B cell (primary cell): Measurements from ENCODE around the gene SDK1. TPM values are rescaled to one million over a fixed set of nuclear protein-coding genes. Genes with fewer than 3 reads are reported as not detected.

ENCODE experiments used
- ATAC-seq: fragments of 200-7000 bp; cut with Tn5 transposase; one replicate; pipeline ENCODE4 v1.10.0; 2021; ENCODE audit warnings: low read depth, mild to moderate bottlenecking, moderate number of reproducible peaks, moderate library complexity
- CTCF ChIA-PET: fragments of 350-600 bp; sonication (Branson Sonifier 250); formaldehyde crosslinking; loops from one replicate; lab custom pipeline; 2021; ENCODE audit warnings: antibody characterized with exemption, inconsistent platforms; lab: Charles Lee
- POLR2A ChIA-PET: fragments of 350-600 bp; sonication (Branson Sonifier 250); formaldehyde crosslinking; loops from one replicate; lab custom pipeline; 2021; ENCODE audit warnings: antibody characterized with exemption; lab: Charles Lee
- DNase-seq: peaks from one replicate; pipeline ENCODE4 v3.0.0; 2013
- H2AFZ ChIP-seq: 2 replicates; pipeline ENCODE4 v1.6.1; 2012; ENCODE audit warnings: mild to moderate bottlenecking, low read depth, low read length; ENCODE audit not compliant: insufficient read depth, poor library complexity, severe bottlenecking
- H3K27ac ChIP-seq, 2 donors: 1 replicate in 1 of 2; 2 replicates in 1 of 2; pipeline ENCODE4 v1.5.1; 2012 to 2013; ENCODE audit warnings: low read length in 2 of 2, mild to moderate bottlenecking in 2 of 2, moderate library complexity in 1 of 2
- H3K27me3 ChIP-seq, 4 experiments: fragments of 200-600 bp in 1 of 4; sonication (generic) in 1 of 4; replicated peaks in 1 of 4; 1 replicate in 2 of 4; 2 replicates in 2 of 4; pipeline versions ENCODE4 v1.6.1 to v1.7.0; 2013 to 2016; ENCODE audit warnings: low read length in 3 of 4, mild to moderate bottlenecking in 2 of 4, mixed read lengths in 1 of 4, moderate library complexity in 1 of 4; ENCODE audit not compliant: insufficient read depth in 4 of 4, control insufficient read depth in 3 of 4; ENCODE audit errors: control extremely low read depth in 1 of 4
- H3K36me3 ChIP-seq, 2 experiments: replicated peaks in 1 of 2; 1 replicate in 1 of 2; 2 replicates in 1 of 2; pipeline versions ENCODE4 v1.6.1 to v1.7.1; 2013; ENCODE audit warnings: low read length in 1 of 2; ENCODE audit not compliant: insufficient read depth in 2 of 2, control insufficient read depth in 1 of 2; ENCODE audit errors: control extremely low read depth in 1 of 2, extremely low read depth in 1 of 2
- H3K4me1 ChIP-seq, 2 donors: fragments of 200-600 bp in 1 of 2; sonication (generic) in 1 of 2; 1 replicate in 1 of 2; 2 replicates in 1 of 2; pipeline versions ENCODE4 v1.5.1 to v1.6.1; 2013 to 2017; ENCODE audit warnings: low read length in 2 of 2; ENCODE audit not compliant: control insufficient read depth in 2 of 2, insufficient read depth in 2 of 2
- H3K4me2 ChIP-seq: replicated peaks from 2 replicates; pipeline ENCODE3; 2012; ENCODE audit warnings: mild to moderate bottlenecking, low read depth, low read length; ENCODE audit not compliant: poor library complexity, severe bottlenecking
- H3K4me3 ChIP-seq, 5 experiments: fragments of 200-600 bp in 1 of 5; sonication (generic) in 1 of 5; 1 replicate in 3 of 5; 2 replicates in 2 of 5; pipeline versions ENCODE4 v1.5.1 to v1.7.0; 2011 to 2016; ENCODE audit warnings: low read length in 4 of 5, mild to moderate bottlenecking in 4 of 5, low read depth in 2 of 5, control low read depth in 1 of 5, moderate library complexity in 1 of 5; ENCODE audit not compliant: insufficient read depth in 1 of 5; ENCODE audit errors: control extremely low read depth in 1 of 5, extremely low read depth in 1 of 5
- H3K79me2 ChIP-seq: fragments of 200-600 bp; sonication (generic); one replicate; pipeline ENCODE4 v1.6.0; 2016; ENCODE audit warnings: low read length; ENCODE audit not compliant: control insufficient read depth, insufficient read depth
- H3K9ac ChIP-seq: fragments of 200-600 bp; sonication (generic); 2 replicates; pipeline ENCODE4 v1.6.1; 2017; ENCODE audit warnings: mild to moderate bottlenecking, low read length, moderate library complexity
- H3K9me3 ChIP-seq, 3 donors: one replicate each; pipeline versions ENCODE4 v1.6.1 to v1.7.1; 2013; ENCODE audit warnings: low read length in 2 of 3; ENCODE audit not compliant: control insufficient read depth in 2 of 3, insufficient read depth in 1 of 3; ENCODE audit errors: control extremely low read depth in 1 of 3
- H4K20me1 ChIP-seq: 2 replicates; pipeline ENCODE4 v1.6.0; 2012; ENCODE audit warnings: mild to moderate bottlenecking, low read length; ENCODE audit not compliant: insufficient read depth, control insufficient read depth, poor library complexity, severe bottlenecking
- H3K27ac Mint-ChIP-seq: one replicate; pipeline ENCODE4 v1.8.0; 2021; ENCODE audit warnings: mixed read lengths
- H3K27me3 Mint-ChIP-seq: one replicate; pipeline ENCODE4 v1.8.0; 2021; ENCODE audit warnings: mixed read lengths
- H3K4me1 Mint-ChIP-seq: one replicate; pipeline ENCODE4 v1.8.0; 2021; ENCODE audit warnings: mixed read lengths
- H3K4me3 Mint-ChIP-seq: one replicate; pipeline ENCODE4 v1.8.0; 2021; ENCODE audit warnings: mixed read lengths
- H3K9me3 Mint-ChIP-seq: one replicate; pipeline ENCODE4 v1.8.0; 2022; ENCODE audit warnings: mixed read lengths; ENCODE audit not compliant: insufficient read depth
- CTCF ChIP-seq: fragments of 200-600 bp; IDR thresholded peaks from one replicate; pipeline ENCODE4 v1.8.0; 2022; ENCODE audit warnings: antibody characterized with exemption, mild to moderate bottlenecking
- EZH2 ChIP-seq: IDR thresholded peaks from 2 replicates; pipeline ENCODE4 v1.6.1; 2012; ENCODE audit warnings: borderline replicate concordance, low read depth, mild to moderate bottlenecking, moderate library complexity, low read length; ENCODE audit not compliant: insufficient read depth, poor library complexity, severe bottlenecking
- WGBS: methylation state at CpG from one replicate; pipeline ENCODE4 v1.1.5; 2013; ENCODE audit warnings: missing lambda C conversion rate; ENCODE audit not compliant: insufficient coverage; 5-methylcytosine and 5-hydroxymethylcytosine counted together
- intact Hi-C: fragments of 100-400 bp; cut with micrococcal nuclease; formaldehyde crosslinking; loops from one replicate; pipeline ENCODE4 v1.10.0; 2022
- polyA plus RNA-seq: library from polyadenylated mRNA; depleted of rRNA; stranded (reverse); fragments of >200 nt; gene quantifications from 2 replicates; pipeline ENCODE4 v1.2.3, GENCODE V29; 2012
- total RNA-seq, 2 donors: library from RNA; stranded (reverse); fragments of 120-200 nt in 1 of 2; gene quantifications; 1 replicate in 1 of 2; 2 replicates in 1 of 2; pipeline versions ENCODE4 v1.2.3 to v1.2.4, GENCODE V29; 2013 to 2022

Gene SDK1
- total and polyA plus RNA-seq, 2 donors (not counting 1 experiment from before 2014, with no cell fraction given): 0.73 to 2.0 TPM

DNA sequence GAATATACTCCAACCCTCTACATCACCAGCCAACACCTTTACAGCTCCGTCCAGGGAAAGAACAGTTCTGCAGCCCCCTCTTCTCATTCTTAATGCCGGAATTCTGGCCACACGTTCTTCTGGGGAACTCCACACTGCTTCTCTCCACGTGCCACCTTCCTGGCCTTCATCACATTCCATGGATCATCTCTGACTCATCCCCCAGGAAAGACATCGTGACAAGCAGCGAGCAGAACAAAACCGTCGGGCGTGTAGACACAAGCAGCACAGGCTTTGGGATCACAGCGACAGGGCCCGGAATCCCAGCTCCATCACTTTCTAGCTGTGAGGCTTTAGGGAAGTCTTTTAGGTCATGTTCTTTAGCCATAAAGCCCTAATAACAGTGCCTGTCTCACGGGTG is 790.7 kb downstream of the SDK1 start:
- Histone ChIP-seq H2AFZ (no peak overlapping the region), H3K36me3 (no peaks in the 10 kb centered on the region), H3K9me3 (peaks cover 0 to 17% (median 7%) of the 10 kb centered on the region in 3 donors), H3K4me3 (no peak overlapping the region), H3K27me3 (no peaks in the 10 kb centered on the region), H3K27ac (no peak overlapping the region), H4K20me1 (no peaks in the 10 kb centered on the region), H3K4me2 (no peak overlapping the region), H3K9ac (no peak overlapping the region), H3K4me1 (no peaks in the 10 kb centered on the region), H3K79me2 (no peaks in the 10 kb centered on the region)
- TF ChIP-seq EZH2: no peak
- no peak for TF ChIP-seq CTCF
- 74% methylated on average over 5 of the region's 12 CpGs for WGBS
- H3K9me3 Mint-ChIP-seq: peaks cover 2% of the 10 kb centered on the region
- ATAC-seq: no peak
- H3K27ac Mint-ChIP-seq: no peak overlapping the region
- no peak overlapping the region for H3K4me3 Mint-ChIP-seq
- CTCF ChIA-PET: no interaction called here
- POLR2A ChIA-PET: no interaction called here
- DNase-seq: no peak
- intact Hi-C loops: no loop called here
- peaks cover under 1% of the 10 kb centered on the region for H3K4me1 Mint-ChIP-seq
- H3K27me3 Mint-ChIP-seq: no peaks in the 10 kb centered on the region

DNA sequence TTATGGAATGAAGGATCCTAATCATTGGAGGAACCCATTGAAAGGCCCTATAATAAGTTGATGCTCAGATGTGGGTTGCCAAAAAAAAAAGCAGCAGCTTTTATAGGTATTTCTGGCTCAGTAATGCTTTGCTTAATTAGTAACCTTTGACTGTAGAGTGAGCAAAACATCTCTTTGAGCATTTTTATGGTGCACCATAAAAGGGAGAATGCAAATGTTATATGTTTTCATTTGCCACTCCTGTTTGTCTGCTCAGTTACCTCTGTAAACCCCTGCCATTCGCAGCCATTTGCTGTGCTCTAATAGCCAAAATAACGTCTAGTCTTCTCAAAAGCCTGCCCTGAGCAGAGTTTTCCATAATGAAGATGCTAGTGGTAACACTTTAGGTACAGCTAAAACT is 792.0 kb downstream of the SDK1 start:
- Histone ChIP-seq H3K79me2 (no peaks in the 10 kb centered on the region), H3K27me3 (no peaks in the 10 kb centered on the region), H4K20me1 (no peaks in the 10 kb centered on the region), H3K36me3 (no peaks in the 10 kb centered on the region), H3K27ac (no peak overlapping the region), H3K9ac (no peak overlapping the region), H3K4me3 (no peak overlapping the region), H2AFZ (no peak overlapping the region), H3K4me1 (no peaks in the 10 kb centered on the region), H3K4me2 (no peak overlapping the region), H3K9me3 (peaks cover 0 to 17% (median 7%) of the 10 kb centered on the region in 3 donors)
- no peak for DNase-seq
- Mint-ChIP-seq H3K27me3 (no peaks in the 10 kb centered on the region), H3K27ac (no peak overlapping the region), H3K4me3 (no peak overlapping the region), H3K9me3 (peaks cover 2% of the 10 kb centered on the region), H3K4me1 (no peaks in the 10 kb centered on the region)
- POLR2A ChIA-PET: no interaction called here
- 100% methylated on average over 1 of the region's 2 CpGs for whole genome bisulfite sequencing
- TF ChIP-seq CTCF: no peak
- TF ChIP-seq EZH2: no peak
- intact Hi-C loops: no loop called here
- ATAC-seq: no peak
- CTCF ChIA-PET: no interaction called here
